ENCODE results near the gene CNTN4.

DNA sequence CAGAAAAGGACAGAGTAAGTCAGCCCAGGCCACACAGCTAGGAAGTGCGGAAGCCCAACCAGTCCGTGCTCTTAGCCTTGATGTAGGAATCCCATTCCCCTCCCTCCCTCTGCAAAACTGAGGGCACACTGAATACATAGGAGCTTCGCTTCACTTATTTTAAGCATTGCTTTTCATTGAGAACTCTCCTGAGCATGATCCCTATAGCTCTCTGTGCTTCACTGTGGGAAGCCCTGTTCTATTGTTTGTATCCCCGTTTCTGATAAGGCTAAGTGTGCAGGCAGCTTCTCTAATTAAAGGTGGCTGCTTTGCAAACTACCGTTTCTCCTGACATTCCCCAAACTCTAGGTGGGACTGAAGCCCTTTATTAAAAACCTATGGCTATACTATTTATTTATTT is 981.6 kb downstream of the CNTN4 start:
- TF ChIP-seq, protein P1, sequence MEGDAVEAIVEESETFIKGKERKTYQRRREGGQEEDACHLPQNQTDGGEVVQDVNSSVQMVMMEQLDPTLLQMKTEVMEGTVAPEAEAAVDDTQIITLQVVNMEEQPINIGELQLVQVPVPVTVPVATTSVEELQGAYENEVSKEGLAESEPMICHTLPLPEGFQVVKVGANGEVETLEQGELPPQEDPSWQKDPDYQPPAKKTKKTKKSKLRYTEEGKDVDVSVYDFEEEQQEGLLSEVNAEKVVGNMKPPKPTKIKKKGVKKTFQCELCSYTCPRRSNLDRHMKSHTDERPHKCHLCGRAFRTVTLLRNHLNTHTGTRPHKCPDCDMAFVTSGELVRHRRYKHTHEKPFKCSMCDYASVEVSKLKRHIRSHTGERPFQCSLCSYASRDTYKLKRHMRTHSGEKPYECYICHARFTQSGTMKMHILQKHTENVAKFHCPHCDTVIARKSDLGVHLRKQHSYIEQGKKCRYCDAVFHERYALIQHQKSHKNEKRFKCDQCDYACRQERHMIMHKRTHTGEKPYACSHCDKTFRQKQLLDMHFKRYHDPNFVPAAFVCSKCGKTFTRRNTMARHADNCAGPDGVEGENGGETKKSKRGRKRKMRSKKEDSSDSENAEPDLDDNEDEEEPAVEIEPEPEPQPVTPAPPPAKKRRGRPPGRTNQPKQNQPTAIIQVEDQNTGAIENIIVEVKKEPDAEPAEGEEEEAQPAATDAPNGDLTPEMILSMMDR (IDR thresholded peaks at IDR 0.05): no peak
- no peak for TF ChIP-seq EP300 (IDR thresholded peaks at IDR 0.05)

Measured in upper lobe of left lung (tissue), 4 donors.